Activated gamma-delta T cell treated with Interleukin-2 at 50 U/mL for 16 hours (primary cell): ENCODE measurements around the gene ERC1.
"Not testable (repeated sequence)": the region's sequence is repeated elsewhere in the genome, so short reads cannot be mapped to it uniquely, and the experiment has no call there.

Experiments used
- DNase-seq: peaks from one replicate; pipeline ENCODE4 v3.0.0-alpha.2; 2020

ERC1 gene

GRCh38 chr12:1198854-1199253 lies 207.8 kb downstream of the ERC1 start:
- not testable (repeated sequence) for DNase-seq

- DNase-seq: no peak
Measured at GRCh38 chr12:1199700-1200099, 208.7 kb downstream of the ERC1 start.

- no peak for DNase-seq
Measured at GRCh38 chr12:1201030-1201429, 210.0 kb downstream of the ERC1 start.

GRCh38 chr12:1201886-1202285 lies 210.9 kb downstream of the ERC1 start:
- no peak for DNase-seq

GRCh38 chr12:1203735-1204019 lies 212.7 kb downstream of the ERC1 start:
- DNase-seq: no peak

GRCh38 chr12:1204581-1205121 lies 213.6 kb downstream of the ERC1 start:
- DNase-seq: no peak

- no peak for DNase-seq
Measured at GRCh38 chr12:1205512-1206060, 214.6 kb downstream of the ERC1 start.

GRCh38 chr12:1206118-1206734 lies 215.2 kb downstream of the ERC1 start:
- DNase-seq: no peak

GRCh38 chr12:1207276-1207675 lies 216.3 kb downstream of the ERC1 start:
- DNase-seq: no peak

GRCh38 chr12:1208719-1209118 lies 217.7 kb downstream of the ERC1 start:
- not testable (repeated sequence) for DNase-seq

GRCh38 chr12:1212526-1212925 lies 221.5 kb downstream of the ERC1 start:
- no peak for DNase-seq

- no peak for DNase-seq
Measured at GRCh38 chr12:1213205-1213604, 222.2 kb downstream of the ERC1 start.

- no peak for DNase-seq
Measured at GRCh38 chr12:1213618-1214205, 222.7 kb downstream of the ERC1 start.

- DNase-seq: no peak
Measured at GRCh38 chr12:1216560-1216959, 225.5 kb downstream of the ERC1 start.

- DNase-seq: no peak
Measured at GRCh38 chr12:1217191-1217949, 226.3 kb downstream of the ERC1 start.

GRCh38 chr12:1218369-1218768 lies 227.3 kb downstream of the ERC1 start:
- no peak for DNase-seq

GRCh38 chr12:1220127-1221092 lies 229.4 kb downstream of the ERC1 start:
- DNase-seq: no peak

- no peak for DNase-seq
Measured at GRCh38 chr12:1222858-1223639, 232.0 kb downstream of the ERC1 start.

- no peak for DNase-seq
Measured at GRCh38 chr12:1226951-1227350, 235.9 kb downstream of the ERC1 start.

GRCh38 chr12:1234073-1234472 lies 243.1 kb downstream of the ERC1 start:
- no peak for DNase-seq

- no peak for DNase-seq
Measured at GRCh38 chr12:1246637-1247036, 255.6 kb downstream of the ERC1 start.

GRCh38 chr12:1250641-1251040 lies 259.6 kb downstream of the ERC1 start:
- no peak for DNase-seq
